Kidney (tissue), 14 donors: ENCODE data around the gene PELI3. TPM values are rescaled to one million over a fixed set of nuclear protein-coding genes. Genes with fewer than 3 reads are reported as not detected.
A peak's percentile ranks its signal among the peaks of the same experiment; 100 is the strongest.

ENCODE experiments used
- DNase-seq, 5 donors: peaks; one replicate each; pipeline ENCODE4 v3.0.0-alpha.2; 2013 to 2020
- FAIRE-seq: peaks from 2 replicates; lab custom pipeline; 2012; peaks lifted over from hg19 to GRCh38; lab: Jason Lieb, UNC
- H3K27ac ChIP-seq, 2 donors: one replicate each; pipeline ENCODE4 v1.7.0; 2013; ENCODE audit warnings: low read depth in 2 of 2, low read length in 2 of 2, inconsistent platforms in 1 of 2
- H3K27me3 ChIP-seq: one replicate; pipeline ENCODE4 v1.7.1; 2013; ENCODE audit warnings: low read length, inconsistent platforms; ENCODE audit not compliant: control insufficient read depth, insufficient read depth
- H3K36me3 ChIP-seq, 3 donors: one replicate each; pipeline versions ENCODE4 v1.7.0 to v1.7.1; 2013; ENCODE audit warnings: low read length in 3 of 3, control low read depth in 1 of 3, inconsistent platforms in 1 of 3; ENCODE audit not compliant: insufficient read depth in 3 of 3, control insufficient read depth in 2 of 3
- H3K4me1 ChIP-seq, 3 donors: one replicate each; pipeline versions ENCODE4 v1.7.0 to v1.7.1; 2013; ENCODE audit warnings: low read length in 3 of 3, inconsistent platforms in 1 of 3, low read depth in 1 of 3; ENCODE audit not compliant: control insufficient read depth in 2 of 3, insufficient read depth in 2 of 3
- H3K4me3 ChIP-seq, 3 donors: one replicate each; pipeline versions ENCODE4 v1.7.0 to v1.8.1; 2013; ENCODE audit warnings: low read length in 3 of 3, control low read depth in 1 of 3, inconsistent platforms in 1 of 3
- H3K9ac ChIP-seq, 3 donors: one replicate each; pipeline versions ENCODE4 v1.7.0 to v1.7.1; 2013; ENCODE audit warnings: low read length in 3 of 3, control low read depth in 1 of 3, inconsistent platforms in 1 of 3
- H3K9me3 ChIP-seq, 3 donors: one replicate each; pipeline versions ENCODE4 v1.7.0 to v1.7.1; 2013; ENCODE audit warnings: low read length in 3 of 3, control low read depth in 1 of 3, inconsistent platforms in 1 of 3; ENCODE audit not compliant: control insufficient read depth in 2 of 3, insufficient read depth in 1 of 3
- CTCF ChIP-seq: IDR thresholded peaks from 3 replicates; pipeline ENCODE4 v1.5.1; 2012; ENCODE audit warnings: mild to moderate bottlenecking, moderate library complexity, borderline replicate concordance; ENCODE audit not compliant: insufficient read depth; ENCODE audit errors: extremely low read depth
- intact Hi-C: fragments of 100-400 bp; cut with DNase I; formaldehyde crosslinking; loops from one replicate; pipeline ENCODE4 v1.11.1; 2022
- polyA plus RNA-seq: library from polyadenylated mRNA; stranded (reverse); fragments of 350-450 nt; fragmentation: Illumina TruSeq; extraction: RNeasy Lipid Tissue Mini Kit (QIAGEN cat#74804); gene quantifications from one replicate; pipeline ENCODE4 v1.2.3, GENCODE V29; 2014; ENCODE audit warnings: low read depth, low replicate concordance; ENCODE audit not compliant: insufficient read depth
- total RNA-seq: library from RNA; stranded (reverse); fragmentation: NEBNext Ultra II Directional; extraction: Animal tissue kit (Norgen Biotek cat#: 25700); gene quantifications from one replicate; pipeline ENCODE4 v1.2.1, GENCODE V29; 2021
- donor health status: control.
- donor health status: control.
- donor health status: control.
- donor health status: control.
- donor health status: control.
- donor health status: DM: yes; HTN: yes; CAD: no.
- donor health status: Normal renal cell carcinoma (clear cell type).

Gene PELI3
- total and polyA plus RNA-seq, 2 donors from 2014 or later = 8.1 to 9.1 TPM

GRCh38 chr11:66494935-66495334 is 28.2 kb downstream of the PELI3 start:
- FAIRE-seq = no peak
- Histone ChIP-seq H3K36me3 (peaks cover 0 to 2% (median 0%) of the 10 kb centered on the region in 3 donors), H3K27ac (no peak overlapping the region), H3K4me3 (no peak overlapping the region), H3K4me1 (peaks cover 0 to 8% (median 0%) of the 10 kb centered on the region in 3 donors), H3K27me3 (no peaks in the 10 kb centered on the region), H3K9me3 (no peaks in the 10 kb centered on the region), H3K9ac (no peak overlapping the region)
- TF ChIP-seq CTCF = no peak
- no peak for DNase-seq
- intact Hi-C loops = no loop called here

GRCh38 chr11:66495401-66495854 is 28.7 kb downstream of the PELI3 start:
- peaks cover 0 to 4% (median 0%) of the 10 kb centered on the region in 3 donors for H3K36me3 ChIP-seq
- FAIRE-seq = no peak
- TF ChIP-seq CTCF = no peak

GRCh38 chr11:66497206-66497605 is 30.5 kb downstream of the PELI3 start:
- intact Hi-C loops = no loop called here
- FAIRE-seq = no peak
- TF ChIP-seq CTCF = no peak

More at GRCh38 chr11:66495401-66495854, 28.7 kb downstream of the PELI3 start:
- no peak overlapping the region for H3K27ac ChIP-seq
- intact Hi-C loops = no loop called here
- no peak overlapping the region for H3K4me3 ChIP-seq
- H3K9me3 ChIP-seq = no peaks in the 10 kb centered on the region
- H3K27me3 ChIP-seq = no peaks in the 10 kb centered on the region
- peaks cover 0 to 8% (median 0%) of the 10 kb centered on the region in 3 donors for H3K4me1 ChIP-seq
- peak in 2 of 5 donors; percentile 22 to 75 for DNase-seq
- no peak overlapping the region for H3K9ac ChIP-seq

GRCh38 chr11:66498506-66498905 is 31.8 kb downstream of the PELI3 start:
- FAIRE-seq (no peak), DNase-seq (no peak)
- Histone ChIP-seq H3K36me3 (peaks cover 0 to 3% (median 0%) of the 10 kb centered on the region in 3 donors), H3K9ac (no peak overlapping the region), H3K4me1 (peaks cover 0 to under 1% (median 0%) of the 10 kb centered on the region in 3 donors), H3K4me3 (no peak overlapping the region), H3K27ac (no peak overlapping the region), H3K9me3 (no peaks in the 10 kb centered on the region), H3K27me3 (no peaks in the 10 kb centered on the region)
- intact Hi-C loops = no loop called here
- no peak for TF ChIP-seq CTCF

More at GRCh38 chr11:66497206-66497605, 30.5 kb downstream of the PELI3 start:
- Histone ChIP-seq H3K27me3 (no peaks in the 10 kb centered on the region), H3K27ac (no peak overlapping the region), H3K9me3 (no peaks in the 10 kb centered on the region), H3K4me1 (peaks cover 0 to 5% (median 0%) of the 10 kb centered on the region in 3 donors), H3K36me3 (peaks cover 0 to 4% (median 0%) of the 10 kb centered on the region in 3 donors), H3K4me3 (no peak overlapping the region), H3K9ac (no peak overlapping the region)
- DNase-seq = no peak
